Caki2 (cell line): Measurements from ENCODE around the gene PDZD7. TPM values are rescaled to one million over a fixed set of nuclear protein-coding genes. Genes with fewer than 3 reads are reported as not detected.
A peak's percentile ranks its signal among the peaks of the same experiment; 100 is the strongest.

ENCODE experiments used
- DNase-seq: peaks from one replicate; pipeline ENCODE4 v3.0.0-alpha.2; 2015; ENCODE audit warnings: low read depth
- in situ Hi-C: cut with HindIII; loops from 2 replicates; pipeline ENCODE4 v1.10.0; 2016; ENCODE audit warnings: low sequenced_read_pairs, low pct_unique_long_range_greater_than_20kb, mixed read lengths
- total RNA-seq: library from RNA; depleted of rRNA; stranded (reverse); fragments of >200 nt; shearing (Covaris generic); gene quantifications from 2 replicates; pipeline ENCODE4 v1.2.3, GENCODE V29; 2014; ENCODE audit warnings: low replicate concordance

PDZD7 gene
- total RNA-seq, 1 experiment from 2014 or later: 0.51 TPM

DNA sequence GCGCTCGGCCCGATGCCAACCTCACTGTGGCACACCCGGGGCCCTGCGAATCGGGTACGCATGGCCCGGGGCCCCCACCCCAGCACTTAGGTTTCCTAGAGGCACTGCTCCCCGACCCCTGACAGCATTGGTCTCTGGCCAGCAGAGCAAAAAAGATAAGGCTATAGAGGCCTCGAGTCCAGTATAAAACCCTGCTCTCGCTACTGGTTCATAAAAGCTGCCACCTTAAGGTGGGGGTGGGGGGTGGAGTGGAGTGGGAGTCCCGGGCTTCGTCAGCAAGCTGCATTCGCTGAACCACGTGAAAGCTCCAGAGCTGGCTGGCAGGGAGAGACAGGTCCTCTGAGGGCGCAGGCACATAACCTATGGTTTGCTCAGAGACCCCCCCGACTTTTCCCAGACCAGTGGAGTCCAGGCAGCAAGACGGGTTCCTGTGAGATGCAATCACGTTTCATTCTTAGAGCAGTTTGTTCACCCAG, 32.2 kb upstream of the PDZD7 start:
- DNase-seq: no peak
- in situ Hi-C loops: no loop called here

DNA sequence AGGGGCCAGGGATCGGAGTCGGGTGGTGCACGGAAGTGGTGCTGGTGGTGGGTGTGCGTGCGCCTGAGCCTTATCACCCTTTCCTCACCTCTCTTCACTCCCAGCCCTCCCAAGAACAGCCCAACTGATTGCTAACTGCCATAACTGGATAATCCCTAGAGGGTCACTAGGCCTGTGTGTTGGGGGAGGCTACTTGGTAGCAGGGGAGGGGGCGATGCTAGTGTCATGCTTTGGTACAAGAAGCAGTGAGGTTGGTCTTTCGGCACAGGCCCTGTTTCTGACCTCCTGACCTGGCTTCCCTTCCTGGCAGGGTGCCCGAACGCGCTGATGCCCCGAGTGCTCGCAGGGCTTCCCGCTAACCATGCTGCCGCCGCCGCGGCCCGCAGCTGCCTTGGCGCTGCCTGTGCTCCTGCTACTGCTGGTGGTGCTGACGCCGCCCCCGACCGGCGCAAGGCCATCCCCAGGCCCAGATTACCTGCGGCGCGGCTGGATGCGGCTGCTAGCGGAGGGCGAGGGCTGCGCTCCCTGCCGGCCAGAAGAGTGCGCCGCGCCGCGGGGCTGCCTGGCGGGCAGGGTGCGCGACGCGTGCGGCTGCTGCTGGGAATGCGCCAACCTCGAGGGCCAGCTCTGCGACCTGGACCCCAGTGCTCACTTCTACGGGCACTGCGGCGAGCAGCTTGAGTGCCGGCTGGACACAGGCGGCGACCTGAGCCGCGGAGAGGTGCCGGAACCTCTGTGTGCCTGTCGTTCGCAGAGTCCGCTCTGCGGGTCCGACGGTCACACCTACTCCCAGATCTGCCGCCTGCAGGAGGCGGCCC, 31.5 kb upstream of the PDZD7 start:
- in situ Hi-C loops: no loop called here
- peak; percentile 79 for DNase-seq

DNA sequence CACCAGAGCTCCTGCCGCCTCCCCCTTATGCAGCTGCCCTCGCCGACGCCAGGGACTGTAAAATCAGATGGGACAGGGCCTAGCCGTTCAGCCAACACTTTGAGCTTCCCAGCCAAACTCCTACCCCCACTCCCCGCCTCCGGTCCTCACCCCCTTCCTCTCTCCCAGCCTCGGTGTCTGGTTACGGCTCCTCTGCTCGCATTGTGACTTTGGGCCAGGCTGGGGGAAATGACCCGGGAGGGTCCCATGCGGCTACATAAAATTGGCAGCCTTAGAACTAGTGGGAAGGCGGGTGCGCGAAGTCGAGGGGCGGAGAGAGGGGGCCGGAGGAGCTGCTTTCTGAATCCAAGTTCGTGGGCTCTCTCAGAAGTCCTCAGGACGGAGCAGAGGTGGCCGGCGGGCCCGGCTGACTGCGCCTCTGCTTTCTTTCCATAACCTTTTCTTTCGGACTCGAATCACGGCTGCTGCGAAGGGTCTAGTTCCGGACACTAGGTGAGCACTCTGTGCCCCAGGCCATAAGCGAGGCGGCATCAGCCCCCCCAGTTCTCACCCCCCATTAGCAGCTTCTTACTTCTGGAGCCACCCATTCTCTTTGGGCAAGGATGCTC, 30.8 kb upstream of the PDZD7 start, which contains the start of gene KAZALD1:
TSS of gene KAZALD1 (plus strand) at position 366 of the 608 bp plus-strand sequence. CDS start 604 bp downstream, outside the sequence.
- peak; percentile 50 for DNase-seq
- in situ Hi-C loops: no loop called here

DNA sequence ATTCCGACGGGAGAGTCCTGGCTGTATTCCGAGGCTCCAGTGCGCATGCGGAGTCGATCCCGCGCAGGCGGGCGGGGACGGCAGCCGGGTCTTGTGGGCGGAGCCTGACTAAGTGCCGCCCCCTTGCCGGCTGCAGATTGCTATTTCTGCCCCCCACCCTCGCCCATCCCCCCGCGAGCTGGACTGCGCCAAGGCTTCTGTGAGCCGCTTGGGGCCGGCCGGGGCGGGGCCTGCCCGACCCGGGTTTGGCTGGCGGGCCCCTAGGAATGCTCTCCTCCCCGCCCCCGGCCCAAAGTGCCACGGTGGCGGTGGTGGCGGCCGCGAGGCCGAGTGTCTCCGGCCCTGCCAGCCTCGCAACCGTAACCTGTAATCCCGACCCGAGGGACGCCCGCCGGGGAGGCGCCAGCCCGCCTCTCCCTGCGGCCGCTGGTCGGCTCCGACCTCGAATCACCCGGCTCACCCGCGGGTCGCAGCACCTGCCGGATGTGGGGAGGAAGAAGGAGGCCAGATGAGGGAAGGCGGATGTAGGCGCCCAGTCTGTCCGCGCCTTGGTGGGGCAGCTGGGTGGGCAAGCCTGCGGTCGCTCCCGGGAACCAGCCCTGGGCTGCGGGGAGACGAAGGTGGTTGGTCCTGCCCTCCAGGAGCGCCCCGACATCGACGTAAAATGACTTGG, 30.2 kb upstream of the PDZD7 start:
- in situ Hi-C loops: no loop called here

DNA sequence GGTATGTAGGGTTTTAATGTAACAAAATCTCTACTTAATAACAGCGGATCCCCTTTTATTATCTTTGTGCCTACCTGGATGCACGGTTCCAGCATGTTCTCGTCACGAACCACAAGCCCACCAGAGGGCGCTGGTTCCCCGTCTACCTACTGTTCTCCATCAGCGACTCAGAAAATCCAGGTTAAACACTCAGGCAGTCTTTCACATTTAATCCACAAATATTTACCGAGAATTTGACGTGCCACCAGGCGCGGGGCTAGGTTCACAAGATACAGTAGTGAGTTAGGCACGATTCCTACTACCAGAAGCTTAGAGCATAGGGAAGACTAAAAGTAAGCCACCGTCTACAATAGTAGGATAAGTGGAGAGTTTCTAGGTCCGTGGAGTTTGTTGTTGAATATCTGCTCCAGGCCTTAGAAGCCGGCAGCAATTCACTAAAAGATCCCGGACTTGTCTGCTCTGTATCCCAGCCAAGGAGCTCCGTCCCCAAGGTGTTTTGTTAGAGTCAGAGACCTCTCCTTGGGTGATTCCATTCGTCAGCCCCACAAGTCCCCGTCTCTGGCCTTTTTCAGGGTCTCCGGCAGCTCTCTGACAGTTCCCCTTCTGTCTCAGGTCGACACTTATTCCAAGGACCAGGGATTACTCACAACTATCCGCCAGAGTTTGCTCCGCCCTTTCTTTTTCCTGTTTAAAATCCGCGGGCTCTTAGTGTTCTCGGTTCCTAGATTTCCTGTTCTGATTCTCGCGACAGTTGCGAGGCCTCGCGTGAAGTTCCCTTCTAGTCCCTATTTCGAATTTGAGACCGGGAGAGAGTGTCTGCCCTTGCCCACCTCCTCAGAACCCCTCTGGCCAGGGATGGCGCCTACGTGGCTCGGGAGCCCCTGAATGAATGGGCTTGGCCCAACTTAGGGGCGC, 29.4 kb upstream of the PDZD7 start:
- peak; percentile 93 for DNase-seq

More for the DNA sequence above, 30.2 kb upstream of the PDZD7 start:
- DNase-seq: peak; percentile 95

DNA sequence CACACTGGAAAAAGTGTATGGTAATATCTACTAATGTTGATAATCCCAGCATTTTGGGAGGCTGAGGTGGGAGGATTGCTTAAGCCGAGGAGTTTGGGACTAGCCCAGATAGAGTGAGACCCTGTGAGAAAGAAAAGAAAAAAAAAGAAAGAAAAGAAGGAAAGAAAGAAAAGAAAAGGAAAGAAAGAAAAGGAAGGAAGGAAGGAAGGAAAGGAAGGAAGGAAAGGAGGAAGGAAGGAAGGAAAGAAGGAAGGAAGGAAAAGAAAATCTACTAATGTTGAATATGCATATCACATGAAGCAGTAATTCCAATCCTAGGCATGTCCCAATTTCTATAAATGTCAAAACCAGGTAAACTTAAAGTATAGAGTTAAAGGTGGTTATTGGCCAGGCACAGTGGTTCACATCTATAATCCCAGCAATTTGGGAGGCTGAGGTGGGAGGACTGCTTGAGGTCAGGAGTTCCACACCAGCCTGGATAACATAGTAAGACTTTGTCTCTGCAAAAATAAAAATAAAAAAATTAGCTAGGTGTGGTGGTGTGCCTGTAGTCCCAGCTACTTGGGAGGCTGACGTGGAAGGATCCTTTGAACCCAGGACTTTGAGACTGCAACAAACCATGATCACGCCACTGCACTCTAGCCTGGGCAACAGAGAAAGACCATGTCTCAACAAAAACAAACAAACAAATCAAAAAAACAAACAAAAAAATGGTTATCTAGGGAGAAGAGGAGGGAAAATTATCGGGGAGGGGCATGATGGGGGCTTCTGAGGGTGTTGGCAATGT, 25.6 kb upstream of the PDZD7 start:
- no peak for DNase-seq
- in situ Hi-C loops: no loop called here

More for the DNA sequence above, 29.4 kb upstream of the PDZD7 start:
- in situ Hi-C loops: no loop called here

DNA sequence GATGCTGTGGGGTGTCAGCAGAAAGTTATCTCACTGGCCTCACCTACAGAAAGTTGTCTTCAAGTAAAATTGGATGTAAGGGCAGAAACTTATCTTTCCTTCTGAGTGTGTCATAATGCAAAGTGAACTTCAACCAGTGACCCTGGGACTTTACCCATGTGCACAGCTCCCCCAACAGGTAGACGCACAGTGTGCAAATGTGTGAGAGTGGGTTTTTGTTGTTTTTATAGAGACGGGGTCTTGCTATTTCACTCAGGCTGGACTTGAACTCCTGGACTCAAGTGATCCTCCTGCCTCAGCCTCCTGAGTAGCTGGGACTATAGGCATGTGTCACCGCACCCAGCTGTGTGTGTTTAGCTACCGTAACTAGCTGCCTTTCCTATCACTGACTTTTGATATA, 24.5 kb upstream of the PDZD7 start:
- no peak for DNase-seq
- in situ Hi-C loops: no loop called here

DNA sequence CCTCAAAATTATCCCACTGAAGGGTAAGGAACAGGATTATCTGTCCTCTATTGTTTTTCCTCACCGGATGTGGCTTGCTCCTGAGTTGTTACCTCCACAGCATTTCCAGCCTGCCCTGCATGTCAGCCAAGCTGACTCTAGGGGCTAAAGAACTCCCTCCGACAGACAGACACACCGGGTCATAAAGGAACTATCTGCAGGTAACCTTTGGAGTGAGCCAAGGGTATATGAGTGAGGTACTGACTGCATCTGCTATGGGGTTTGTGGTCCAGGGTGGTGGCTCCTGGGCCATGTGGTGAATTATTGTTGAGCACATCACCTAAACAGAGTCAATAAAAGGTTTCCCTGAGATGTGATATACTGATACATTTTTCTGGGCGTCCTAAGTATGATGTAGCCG, 23.9 kb upstream of the PDZD7 start:
- no peak for DNase-seq
- in situ Hi-C loops: no loop called here

DNA sequence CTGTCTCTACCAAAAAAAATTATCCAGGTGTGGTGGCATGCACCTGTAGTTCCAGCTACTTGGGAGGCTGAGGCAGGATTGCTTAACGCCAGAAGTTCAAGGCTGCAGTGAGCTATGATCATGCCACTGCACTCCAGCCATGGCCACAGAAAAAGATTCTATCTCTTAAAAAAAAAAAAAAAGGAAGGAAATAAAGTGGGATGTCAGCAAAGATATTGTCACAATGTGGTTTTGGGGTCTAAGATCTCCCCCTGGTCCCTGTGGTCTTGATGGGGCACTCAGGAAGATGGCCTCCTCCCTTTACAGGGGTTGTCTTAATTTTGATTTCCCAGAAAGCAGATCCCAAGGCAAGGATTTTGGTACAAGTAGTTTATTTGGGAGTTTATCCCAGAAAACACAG, 23.4 kb upstream of the PDZD7 start:
- DNase-seq: no peak
- in situ Hi-C loops: no loop called here

DNA sequence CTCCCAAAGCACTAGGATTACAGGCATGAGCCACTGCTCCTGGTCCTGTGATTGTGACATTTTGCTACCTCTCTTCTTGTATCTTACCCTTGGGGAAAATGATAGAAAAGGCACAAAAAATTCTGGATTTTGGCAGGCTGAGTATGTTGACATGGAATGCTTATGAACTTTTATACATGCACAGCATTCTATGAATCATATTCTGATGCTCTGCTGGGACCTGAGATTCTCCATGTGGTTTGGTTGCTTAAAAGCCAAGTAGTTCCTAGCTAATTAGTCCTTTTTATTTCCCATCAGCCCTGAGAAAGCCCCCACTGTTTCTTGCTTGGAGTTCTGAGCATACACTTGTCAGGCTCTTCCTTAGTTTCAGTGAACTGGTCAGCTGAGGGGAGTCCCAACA, 22.6 kb upstream of the PDZD7 start:
- DNase-seq: no peak
- in situ Hi-C loops: no loop called here

DNA sequence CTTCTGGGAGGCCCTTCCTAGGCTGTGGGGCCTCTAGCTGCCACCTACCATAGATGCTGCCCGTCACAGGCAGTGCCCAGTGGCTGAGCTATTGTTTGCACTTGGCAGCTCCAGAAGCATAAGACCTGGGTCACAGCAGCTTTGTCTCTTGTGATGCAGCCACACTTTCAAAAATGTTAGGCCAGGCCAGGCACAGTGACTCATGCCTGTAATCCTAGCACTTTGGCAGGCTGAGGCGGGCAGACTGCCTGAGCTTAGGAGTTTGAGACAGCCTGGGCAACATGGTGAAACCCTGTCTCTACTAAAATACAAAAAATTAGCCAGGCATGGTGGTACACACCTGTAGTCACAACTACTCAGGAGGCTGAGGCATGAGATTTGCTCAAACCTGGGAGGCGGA, 21.4 kb upstream of the PDZD7 start:
- peak; percentile 30 for DNase-seq

GRCh38 chr10:101050208-101051069, 19.5 kb upstream of the PDZD7 start:
- DNase-seq: peak; percentile 36
- in situ Hi-C loops: no loop called here

More for the DNA sequence above, 21.4 kb upstream of the PDZD7 start:
- in situ Hi-C loops: no loop called here

DNA sequence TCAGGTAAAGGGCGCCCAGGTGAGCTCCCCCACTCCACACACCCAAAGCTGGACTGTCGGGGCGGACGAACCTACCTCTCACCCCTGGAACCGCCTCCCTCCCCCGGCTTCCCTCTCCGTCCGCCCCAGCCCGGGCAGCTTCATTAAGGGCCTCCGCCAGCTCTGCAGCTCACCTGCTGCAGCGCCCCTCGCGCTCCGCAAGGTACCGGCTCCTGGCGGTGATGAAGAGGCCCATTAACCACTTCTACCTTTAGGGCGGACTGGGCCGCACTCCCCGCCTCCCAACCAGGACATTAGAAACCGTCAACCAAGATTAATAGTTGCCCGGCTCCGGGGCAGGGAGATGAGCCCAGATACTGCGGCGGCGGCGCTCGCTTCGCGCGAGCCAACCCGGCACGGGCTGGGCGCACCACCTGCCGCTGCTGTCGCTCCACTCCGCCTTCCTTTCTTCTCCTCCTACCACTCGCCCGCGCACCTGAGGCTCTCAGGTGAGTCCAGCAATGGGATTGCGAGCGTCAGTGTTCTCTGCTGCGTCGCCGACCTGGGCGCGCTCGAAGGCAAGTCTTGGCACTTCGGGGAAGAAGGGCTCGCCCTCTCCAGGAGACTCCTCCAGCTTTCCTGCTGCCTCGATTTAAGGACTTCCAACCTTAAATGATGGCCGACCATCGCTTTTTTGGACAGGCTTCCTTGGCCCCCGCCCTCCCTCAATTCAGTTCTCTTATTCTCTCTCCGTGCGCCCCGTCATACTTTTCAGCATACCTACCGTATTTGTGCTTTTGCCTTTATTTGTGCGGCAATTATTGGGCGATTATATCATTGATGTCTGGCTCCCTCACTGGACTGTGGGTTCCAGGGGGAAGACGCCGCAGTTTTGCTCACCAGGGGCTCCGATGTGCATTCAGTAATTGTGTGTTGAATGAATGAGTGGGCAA, 17.3 kb upstream of the PDZD7 start:
- in situ Hi-C loops: no loop called here
- DNase-seq: no peak

DNA sequence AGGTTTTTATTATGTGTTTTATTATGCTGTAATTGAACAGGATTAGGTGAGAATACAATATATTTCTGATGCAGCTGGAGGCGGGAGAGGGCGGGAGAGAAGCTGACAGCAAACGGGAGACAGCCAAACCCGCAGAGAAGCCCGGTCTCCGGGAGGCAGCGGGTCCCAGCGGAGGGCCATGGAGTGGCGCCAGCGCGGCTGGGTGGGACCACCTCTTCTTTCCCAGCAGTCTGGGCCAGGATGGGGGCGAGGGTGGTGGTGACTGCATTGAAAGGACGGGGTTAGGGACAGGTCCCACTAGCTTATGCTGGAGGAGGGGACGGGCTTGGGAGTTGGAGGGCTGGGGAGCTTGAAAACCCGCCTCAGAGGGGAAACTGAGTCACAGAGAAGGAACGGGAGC, 16.3 kb upstream of the PDZD7 start:
- no peak for DNase-seq
- in situ Hi-C loops: no loop called here

- in situ Hi-C loops: no loop called here
- DNase-seq: no peak
Observed at GRCh38 chr10:101046332-101047238, 15.7 kb upstream of the PDZD7 start.
